ENCODE results near the gene TMEM221.
A peak's percentile ranks its signal among the peaks of the same experiment; 100 is the strongest.
"Not testable (repeated sequence)": the region's sequence is repeated elsewhere in the genome, so short reads cannot be mapped to it uniquely, and the experiment has no call there.

The TMEM221 gene

GRCh38 chr19:17448131-17448967, at the start of gene TMEM221:
TMEM221 (minus strand) TSS chr19:17448668; CDS start chr19:17448462, 206 bp downstream.
- no peak for DNase-seq

- DNase-seq: no peak
Measured at GRCh38 chr19:17497149-17497798, 48.8 kb upstream of the TMEM221 start.

GRCh38 chr19:17496337-17496997, 48.0 kb upstream of the TMEM221 start:
- DNase-seq: peak; percentile 13

- DNase-seq: no peak
Measured at GRCh38 chr19:17495639-17496296, 47.3 kb upstream of the TMEM221 start.

- DNase-seq: no peak
Measured at GRCh38 chr19:17491287-17491686, 42.8 kb upstream of the TMEM221 start.

GRCh38 chr19:17490411-17490810, 41.9 kb upstream of the TMEM221 start:
- DNase-seq: no peak

- DNase-seq: no peak
Measured at GRCh38 chr19:17489392-17490030, 41.0 kb upstream of the TMEM221 start.

- DNase-seq: no peak
Measured at GRCh38 chr19:17488593-17489391, 40.3 kb upstream of the TMEM221 start.

- no peak for DNase-seq
Measured at GRCh38 chr19:17487284-17488121, 39.0 kb upstream of the TMEM221 start.

GRCh38 chr19:17486545-17487240, 38.2 kb upstream of the TMEM221 start:
- DNase-seq: no peak

- no peak for DNase-seq
Measured at GRCh38 chr19:17484520-17485185, 36.2 kb upstream of the TMEM221 start.

- no peak for DNase-seq
Measured at GRCh38 chr19:17483605-17484002, 35.1 kb upstream of the TMEM221 start.

- DNase-seq: no peak
Measured at GRCh38 chr19:17482877-17483604, 34.6 kb upstream of the TMEM221 start.

- no peak for DNase-seq
Measured at GRCh38 chr19:17481986-17482385, 33.5 kb upstream of the TMEM221 start.

GRCh38 chr19:17479325-17479791, 30.9 kb upstream of the TMEM221 start:
- no peak for DNase-seq

- DNase-seq: no peak
Measured at GRCh38 chr19:17475541-17476115, 27.2 kb upstream of the TMEM221 start.

- DNase-seq: not testable (repeated sequence)
Measured at GRCh38 chr19:17475011-17475540, 26.6 kb upstream of the TMEM221 start.

- DNase-seq: no peak
Measured at GRCh38 chr19:17473041-17473440, 24.6 kb upstream of the TMEM221 start.

Measured in SIG-M5 (cell line).